GM12878 (cell line): ENCODE data around the gene RNF220.

Source experiments
- EZH2 ChIP-seq: IDR thresholded peaks from 2 replicates; pipeline ENCODE4 v1.6.1; 2012; ENCODE audit warnings: low read depth, mild to moderate bottlenecking, control low read depth, inconsistent platforms, low read length, borderline replicate concordance; ENCODE audit not compliant: control insufficient read depth
- RAD21 ChIP-seq: IDR thresholded peaks from 2 replicates; pipeline ENCODE4 v1.6.1; 2011; ENCODE audit warnings: mild to moderate bottlenecking, low read depth, low read length, moderate library complexity; ENCODE audit not compliant: insufficient read depth
- SIX5 ChIP-seq: IDR thresholded peaks from 2 replicates; pipeline ENCODE4 v1.6.1; 2011; ENCODE audit warnings: mild to moderate bottlenecking, low read depth, low read length, moderate library complexity; ENCODE audit not compliant: severe bottlenecking
- TF ChIP-seq, protein P1 (sequence below): IDR thresholded peaks from 2 replicates; pipeline ENCODE4 v1.6.1; 2011; ENCODE audit warnings: mild to moderate bottlenecking, low read depth, low read length, moderate library complexity; ENCODE audit not compliant: insufficient replicate concordance
- TF ChIP-seq, protein P2 (sequence below), 3 experiments: IDR thresholded peaks in 2 of 3; conservative IDR thresholded peaks in 1 of 3; 2 replicates each; pipeline ENCODE4 v1.5.1; 2011; ENCODE audit warnings: low read depth in 3 of 3, low read length in 3 of 3, mild to moderate bottlenecking in 3 of 3, control low read depth in 2 of 3, moderate library complexity in 2 of 3, inconsistent platforms in 1 of 3, mixed read lengths in 1 of 3; ENCODE audit not compliant: control insufficient read depth in 2 of 3, insufficient read depth in 1 of 3; ENCODE audit errors: extremely low read depth in 1 of 3

- TF ChIP-seq EZH2: no peak
- no peak for TF ChIP-seq RAD21
- TF ChIP-seq, protein P1, sequence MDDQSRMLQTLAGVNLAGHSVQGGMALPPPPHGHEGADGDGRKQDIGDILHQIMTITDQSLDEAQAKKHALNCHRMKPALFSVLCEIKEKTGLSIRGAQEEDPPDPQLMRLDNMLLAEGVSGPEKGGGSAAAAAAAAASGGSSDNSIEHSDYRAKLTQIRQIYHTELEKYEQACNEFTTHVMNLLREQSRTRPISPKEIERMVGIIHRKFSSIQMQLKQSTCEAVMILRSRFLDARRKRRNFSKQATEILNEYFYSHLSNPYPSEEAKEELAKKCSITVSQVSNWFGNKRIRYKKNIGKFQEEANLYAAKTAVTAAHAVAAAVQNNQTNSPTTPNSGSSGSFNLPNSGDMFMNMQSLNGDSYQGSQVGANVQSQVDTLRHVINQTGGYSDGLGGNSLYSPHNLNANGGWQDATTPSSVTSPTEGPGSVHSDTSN: no peak
- TF ChIP-seq SIX5: no peak
- TF ChIP-seq, protein P2, sequence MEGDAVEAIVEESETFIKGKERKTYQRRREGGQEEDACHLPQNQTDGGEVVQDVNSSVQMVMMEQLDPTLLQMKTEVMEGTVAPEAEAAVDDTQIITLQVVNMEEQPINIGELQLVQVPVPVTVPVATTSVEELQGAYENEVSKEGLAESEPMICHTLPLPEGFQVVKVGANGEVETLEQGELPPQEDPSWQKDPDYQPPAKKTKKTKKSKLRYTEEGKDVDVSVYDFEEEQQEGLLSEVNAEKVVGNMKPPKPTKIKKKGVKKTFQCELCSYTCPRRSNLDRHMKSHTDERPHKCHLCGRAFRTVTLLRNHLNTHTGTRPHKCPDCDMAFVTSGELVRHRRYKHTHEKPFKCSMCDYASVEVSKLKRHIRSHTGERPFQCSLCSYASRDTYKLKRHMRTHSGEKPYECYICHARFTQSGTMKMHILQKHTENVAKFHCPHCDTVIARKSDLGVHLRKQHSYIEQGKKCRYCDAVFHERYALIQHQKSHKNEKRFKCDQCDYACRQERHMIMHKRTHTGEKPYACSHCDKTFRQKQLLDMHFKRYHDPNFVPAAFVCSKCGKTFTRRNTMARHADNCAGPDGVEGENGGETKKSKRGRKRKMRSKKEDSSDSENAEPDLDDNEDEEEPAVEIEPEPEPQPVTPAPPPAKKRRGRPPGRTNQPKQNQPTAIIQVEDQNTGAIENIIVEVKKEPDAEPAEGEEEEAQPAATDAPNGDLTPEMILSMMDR (IDR thresholded peaks at IDR 0.05 in 2 of 3, conservative IDR thresholded peaks at IDR 0.05 in 1 of 3; ENCODE audit: control insufficient read depth in 2 of 3, extremely low read depth in 1 of 3, insufficient read depth in 1 of 3, low read depth in 3 of 3, low read length in 3 of 3): no peak
Measured at GRCh38 chr1:44442791-44443190, 37.7 kb downstream of the RNF220 start.
